ENCODE measurements around the gene CTF1. TPM values are rescaled to one million over a fixed set of nuclear protein-coding genes. Genes with fewer than 3 reads are reported as not detected.

The CTF1 gene
- total RNA-seq, 1 experiment from 2014 or later, result 1.4 TPM

GRCh38 chr16:30875871-30876801, 20.3 kb upstream of the CTF1 start:
- peaks cover 0 to 26% of the 10 kb centered on the region in 2 experiments; a peak in 3 of 4 replicates for H3K4me1 ChIP-seq (ENCODE audit: control insufficient read depth in 1 of 2, insufficient read depth in 2 of 2, low read length in 2 of 2)
- H3K27ac ChIP-seq (ENCODE audit: low read depth, low read length), result peak overlapping the region; percentile 97
- no peak overlapping the region for H2AFZ ChIP-seq (ENCODE audit: low read depth, low read length, poor library complexity, severe bottlenecking)
- peaks cover 27% of the 10 kb centered on the region for H3K79me2 ChIP-seq (ENCODE audit: insufficient read depth, low read length)
- peak overlapping the region; percentile 93 for H3K9ac ChIP-seq (ENCODE audit: low read length)
- H3K36me3 ChIP-seq (ENCODE audit: control insufficient read depth in 1 of 2, insufficient read depth in 2 of 2, low read length in 2 of 2), result no peaks in the 10 kb centered on the region
- ChIA-PET POLR2A (interaction anchor here (1.4 to 2.9 kb wide), 2 partner anchors 23 to 71 kb away, joined by 3 to 15 read pairs; no protein-coding TSS in a partner anchor), CTCF (interaction anchor here (1.6 kb wide), 1 partner anchor 31 kb away, joined by 4 read pairs; no protein-coding TSS in a partner anchor), RAD21 (ENCODE audit: low non-redundant PET in 1 of 2, low total read pairs in 2 of 2, uncharacterized antibody in 2 of 2, unreplicated experiment in 2 of 2) (no interaction called here)
- DNase-seq (ENCODE audit: low read depth, low spot score), result no peak
- intact Hi-C loops (cut with micrococcal nuclease), result loop anchor here (1.0 to 5.0 kb wide), 3 partner anchors 45 to 89 kb away; partner anchors contain the start of gene ZNF629
- no TSS peak for BruUV-seq (replicated peaks)
- no peaks in the 10 kb centered on the region for H4K20me1 ChIP-seq (ENCODE audit: insufficient read depth)
- peak; percentile 2; the same call in 1 of the 2 replicates for ATAC-seq
- H3K4me3 ChIP-seq (replicated peaks in 1 of 2; ENCODE audit: low read depth in 1 of 2, low read length in 2 of 2), result peak overlapping the region; percentile 87 to 89
- H3K27me3 ChIP-seq (ENCODE audit: insufficient read depth, low read length), result no peaks in the 10 kb centered on the region
- H3K9me2 ChIP-seq (ENCODE audit: insufficient read depth), result no peaks in the 10 kb centered on the region
- peak overlapping the region; percentile 97 for H3K4me2 ChIP-seq (ENCODE audit: low read length)
- no peaks in the 10 kb centered on the region for H3K9me3 ChIP-seq (ENCODE audit: control insufficient read depth in 1 of 2, insufficient read depth in 1 of 2, low read depth in 1 of 2, low read length in 2 of 2)
- TF ChIP-seq YY1 (IDR thresholded peaks at IDR 0.05; ENCODE audit: extremely low read depth, insufficient replicate concordance, low read depth, low read length), result peak; percentile 20
- TF ChIP-seq SIN3A (IDR thresholded peaks at IDR 0.05; ENCODE audit: low read depth), result no peak

- H3K4me1 ChIP-seq (ENCODE audit: control insufficient read depth in 1 of 2, insufficient read depth in 2 of 2, low read length in 2 of 2), result peaks cover 0 to 26% of the 10 kb centered on the region in 2 experiments; a peak in 3 of 4 replicates
- ATAC-seq (peak; percentile 23), DNase-seq (ENCODE audit: low read depth, low spot score) (no peak)
- no peaks in the 10 kb centered on the region for H3K36me3 ChIP-seq (ENCODE audit: control insufficient read depth in 1 of 2, insufficient read depth in 2 of 2, low read length in 2 of 2)
- H3K79me2 ChIP-seq (ENCODE audit: insufficient read depth, low read length), result peaks cover 27% of the 10 kb centered on the region
- no peaks in the 10 kb centered on the region for H3K27me3 ChIP-seq (ENCODE audit: insufficient read depth, low read length)
- ChIA-PET CTCF (no interaction called here), POLR2A (interaction anchor here (2.9 kb wide), 1 partner anchor 71 kb away, joined by 15 read pairs; no protein-coding TSS in a partner anchor), RAD21 (ENCODE audit: low non-redundant PET in 1 of 2, low total read pairs in 2 of 2, uncharacterized antibody in 2 of 2, unreplicated experiment in 2 of 2) (interaction anchor here in 1 of 2 experiments (0.6 kb wide), 1 partner anchor 19 kb away, joined by 4 read pairs; the partner anchor contains the start of gene CTF1)
- H3K27ac ChIP-seq (ENCODE audit: low read depth, low read length), result peak overlapping the region; percentile 97
- intact Hi-C loops (cut with micrococcal nuclease), result loop anchor here (5.0 kb wide), 2 partner anchors 70 to 90 kb away; partner anchors contain the start of gene ZNF629
- no TSS peak for BruUV-seq (replicated peaks)
- peak overlapping the region; percentile 97 for H3K4me2 ChIP-seq (ENCODE audit: low read length)
- H3K9me2 ChIP-seq (ENCODE audit: insufficient read depth), result no peaks in the 10 kb centered on the region
- peak overlapping the region; percentile 87 to 89 for H3K4me3 ChIP-seq (replicated peaks in 1 of 2; ENCODE audit: low read depth in 1 of 2, low read length in 2 of 2)
- no peak overlapping the region for H2AFZ ChIP-seq (ENCODE audit: low read depth, low read length, poor library complexity, severe bottlenecking)
- no peaks in the 10 kb centered on the region for H3K9me3 ChIP-seq (ENCODE audit: control insufficient read depth in 1 of 2, insufficient read depth in 1 of 2, low read depth in 1 of 2, low read length in 2 of 2)
- H3K9ac ChIP-seq (ENCODE audit: low read length), result peak overlapping the region; percentile 93
- no peaks in the 10 kb centered on the region for H4K20me1 ChIP-seq (ENCODE audit: insufficient read depth)
- TF ChIP-seq ELF1 (IDR thresholded peaks at IDR 0.05; ENCODE audit: borderline replicate concordance, low read depth), result no peak
Observed at GRCh38 chr16:30876867-30877266, 19.5 kb upstream of the CTF1 start.

Measured in HCT116 (cell line).